ENCODE measurements around the gene SNRPA. TPM values are rescaled to one million over a fixed set of nuclear protein-coding genes. Genes with fewer than 3 reads are reported as not detected.

SNRPA gene
- total and polyA plus RNA-seq, 2 donors (not counting 1 experiment from before 2014, with no cell fraction given) = 92.0 to 147 TPM

DNA sequence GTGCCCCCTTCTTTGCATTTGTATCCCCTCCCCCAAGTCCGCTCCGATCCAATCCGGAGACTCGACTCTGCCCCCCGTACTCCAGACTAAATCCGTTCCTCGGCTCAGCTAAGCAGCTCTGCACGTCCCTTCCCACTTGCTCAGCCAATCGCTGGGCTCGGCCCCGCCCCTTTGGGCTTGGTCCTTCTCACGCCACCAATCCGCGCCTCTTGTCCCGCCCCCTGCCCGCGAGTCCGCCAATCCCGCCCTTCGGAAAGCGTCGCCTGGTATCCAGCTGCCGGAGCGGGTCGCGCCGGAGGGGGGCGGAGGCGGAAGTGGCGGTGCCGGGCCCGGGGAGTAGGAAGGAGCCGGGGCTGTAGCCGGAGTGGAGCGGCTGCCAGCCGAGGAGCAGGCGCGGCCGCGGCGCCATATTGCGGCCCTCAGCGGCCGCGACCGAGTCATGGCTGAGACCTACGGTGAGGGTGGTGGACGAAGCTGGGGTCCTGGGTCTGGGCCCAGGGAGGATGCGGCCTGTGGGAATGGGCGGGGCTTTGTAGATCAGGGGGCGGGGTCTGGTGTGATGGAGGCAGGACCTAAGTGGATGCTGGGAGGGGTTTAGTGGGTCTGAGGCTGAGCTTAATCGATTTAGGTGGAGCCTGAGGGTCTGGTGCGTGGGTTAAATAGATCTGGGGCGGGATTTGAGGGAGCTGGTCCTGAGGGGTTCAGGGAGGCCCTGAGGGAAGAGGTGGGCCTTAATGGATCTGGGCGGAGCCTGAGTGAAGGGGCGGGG, 27.1 kb downstream of the SNRPA start, which contains the start of gene RAB4B:
Gene RAB4B (plus strand): TSS at position 311 of the 769 bp plus-strand sequence. CDS start 129 bp downstream, at position 440.
- H3K27ac ChIP-seq (ENCODE audit: low read length in 2 of 2) = peak within 1 kb of the TSS; percentile 97 to 99
- intact Hi-C loops (cut with micrococcal nuclease) = loop anchor here (1.0 to 5.0 kb wide), 8 partner anchors 20 to 1366 kb away; partner anchors contain the start of genes ACTMAP, COQ8B, NUMBL and PLEKHG2
- Mint-ChIP-seq H3K27ac (peak within 1 kb of the TSS; percentile 99), H3K9me3 (ENCODE audit: insufficient read depth) (no peaks in the 10 kb centered on the region), H3K4me1 (peaks cover 64% of the 10 kb centered on the region), H3K4me3 (peak within 1 kb of the TSS; percentile 99), H3K27me3 (no peaks in the 10 kb centered on the region)
- peak within 1 kb of the TSS; percentile 72 for H2AFZ ChIP-seq (ENCODE audit: insufficient read depth, low read depth, low read length, poor library complexity, severe bottlenecking)
- H3K4me1 ChIP-seq (ENCODE audit: control insufficient read depth in 2 of 2, insufficient read depth in 2 of 2, low read length in 2 of 2) = peaks cover 49 to 64% of the 10 kb centered on the region in 2 donors
- peak within 1 kb of the TSS; percentile 95 for H3K9ac ChIP-seq (ENCODE audit: low read length)
- ChIA-PET POLR2A (interaction anchor here (0.5 to 4.6 kb wide), 28 partner anchors 9 to 1480 kb away, joined by 3 to 99 read pairs (median 5); partner anchors contain the start of genes ACTMAP, B9D2, COQ8B and EGLN2), CTCF (interaction anchor here (0.7 to 5.2 kb wide), 17 partner anchors 11 to 485 kb away, joined by 3 to 48 read pairs (median 5); partner anchors contain the start of genes ACTMAP, COQ8B, EGLN2 and ITPKC)
- H3K27me3 ChIP-seq (replicated peaks in 1 of 4; ENCODE audit: control extremely low read depth in 1 of 4, control insufficient read depth in 3 of 4, insufficient read depth in 4 of 4, low read length in 3 of 4) = no peaks in the 10 kb centered on the region
- DNase-seq (peak; percentile 100), ATAC-seq (ENCODE audit: low read depth) (peak; percentile 77)
- H4K20me1 ChIP-seq (ENCODE audit: control insufficient read depth, insufficient read depth, low read length, poor library complexity, severe bottlenecking) = peaks cover 25% of the 10 kb centered on the region
- under 1% methylated on average over 56 of the region's 56 CpGs for WGBS (ENCODE audit: insufficient coverage)
- H3K36me3 ChIP-seq (replicated peaks in 1 of 2; ENCODE audit: control extremely low read depth in 1 of 2, control insufficient read depth in 1 of 2, extremely low read depth in 1 of 2, insufficient read depth in 2 of 2, low read length in 1 of 2) = peaks cover 0 to 18% of the 10 kb centered on the region in 2 experiments
- peak within 1 kb of the TSS; percentile 67 to 100 (median 87) for H3K4me3 ChIP-seq (ENCODE audit: control extremely low read depth in 1 of 5, extremely low read depth in 1 of 5, insufficient read depth in 1 of 5, low read depth in 2 of 5, low read length in 4 of 5)
- peak within 1 kb of the TSS; percentile 89 for H3K4me2 ChIP-seq (replicated peaks; ENCODE audit: low read depth, low read length, poor library complexity, severe bottlenecking)
- peaks cover 39% of the 10 kb centered on the region for H3K79me2 ChIP-seq (ENCODE audit: control insufficient read depth, insufficient read depth, low read length)
- no peak for TF ChIP-seq CTCF (IDR thresholded peaks at IDR 0.05)
- no peak for TF ChIP-seq EZH2 (IDR thresholded peaks at IDR 0.05; ENCODE audit: borderline replicate concordance, insufficient read depth, low read depth, low read length, poor library complexity, severe bottlenecking)
- H3K9me3 ChIP-seq (ENCODE audit: control extremely low read depth in 1 of 3, control insufficient read depth in 2 of 3, insufficient read depth in 1 of 3, low read length in 2 of 3) = peaks cover 0 to 5% (median 0%) of the 10 kb centered on the region in 3 donors

Data from B cell (primary cell).